CD4-positive, alpha-beta T cell (primary cell): ENCODE results near the gene ANO9. TPM values are rescaled to one million over a fixed set of nuclear protein-coding genes. Genes with fewer than 3 reads are reported as not detected.

Source experiments
- ATAC-seq: fragments of 200-7000 bp; cut with Tn5 transposase; one replicate; pipeline ENCODE4 v1.10.0; 2022; ENCODE audit warnings: mild to moderate bottlenecking; ENCODE audit not compliant: poor library complexity
- CTCF ChIA-PET: fragments of 350-600 bp; sonication (Branson Sonifier 250); formaldehyde crosslinking; loops from one replicate; lab custom pipeline; 2021; ENCODE audit warnings: antibody characterized with exemption, inconsistent platforms; lab: Charles Lee
- POLR2A ChIA-PET: fragments of 350-600 bp; sonication (Branson Sonifier 250); formaldehyde crosslinking; loops from one replicate; lab custom pipeline; 2021; ENCODE audit warnings: antibody characterized with exemption, inconsistent platforms; lab: Charles Lee
- DNase-seq, 14 experiments: peaks; one replicate each; pipeline ENCODE4 v3.0.0-alpha.2; 2013 to 2020; ENCODE audit warnings: mixed read lengths in 2 of 14
- H3K27ac ChIP-seq, 2 donors: one replicate each; pipeline versions ENCODE4 v1.5.1 to v1.7.0; 2013; ENCODE audit warnings: low read length in 2 of 2, low read depth in 1 of 2, mild to moderate bottlenecking in 1 of 2
- H3K27me3 ChIP-seq, 2 experiments: 1 replicate in 1 of 2; 2 replicates in 1 of 2; pipeline versions ENCODE4 v1.6.1 to v1.7.0; 2013; ENCODE audit warnings: low read length in 2 of 2, control low read depth in 1 of 2, mild to moderate bottlenecking in 1 of 2, moderate library complexity in 1 of 2; ENCODE audit not compliant: insufficient read depth in 2 of 2, control insufficient read depth in 1 of 2
- H3K36me3 ChIP-seq: one replicate; pipeline ENCODE4 v1.6.1; 2013; ENCODE audit warnings: low read length, control low read depth; ENCODE audit not compliant: insufficient read depth
- H3K4me1 ChIP-seq: one replicate; pipeline ENCODE4 v1.6.1; 2013; ENCODE audit warnings: low read length, control low read depth; ENCODE audit not compliant: insufficient read depth
- H3K4me3 ChIP-seq: one replicate; pipeline ENCODE4 v1.5.1; 2013; ENCODE audit warnings: mild to moderate bottlenecking, low read length, moderate library complexity
- H3K9me3 ChIP-seq, 2 experiments: 1 replicate in 1 of 2; 2 replicates in 1 of 2; pipeline versions ENCODE4 v1.6.1 to v1.7.0; 2013; ENCODE audit warnings: low read length in 2 of 2, mild to moderate bottlenecking in 2 of 2, control low read depth in 1 of 2, moderate library complexity in 1 of 2; ENCODE audit not compliant: control insufficient read depth in 1 of 2, insufficient read depth in 1 of 2
- H3K27ac Mint-ChIP-seq: one replicate; pipeline ENCODE4 v1.8.0; 2020; ENCODE audit warnings: mixed read lengths
- H3K27me3 Mint-ChIP-seq: one replicate; pipeline ENCODE4 v1.8.0; 2021; ENCODE audit warnings: mixed read lengths
- H3K36me3 Mint-ChIP-seq: one replicate; pipeline ENCODE4 v1.8.0; 2021; ENCODE audit warnings: low read depth, mixed read lengths
- H3K4me1 Mint-ChIP-seq: one replicate; pipeline ENCODE4 v1.8.0; 2021; ENCODE audit warnings: low read depth, mixed read lengths
- H3K4me3 Mint-ChIP-seq: one replicate; pipeline ENCODE4 v1.8.0; 2020; ENCODE audit warnings: mild to moderate bottlenecking, mixed read lengths
- H3K9me3 Mint-ChIP-seq: one replicate; pipeline ENCODE4 v1.8.0; 2020; ENCODE audit warnings: mixed read lengths
- intact Hi-C, 2 experiments: fragments of 100-400 bp; cut with DNase I in 1 of 2; cut with micrococcal nuclease in 1 of 2; formaldehyde crosslinking; loops; one replicate each; pipeline versions ENCODE4 v1.15.1 to v1.9.0; 2023 to 2025; cut with DNase I, micrococcal nuclease
- total RNA-seq, 174 experiments: library from RNA in 2 of 174; stranded (reverse) in 2 of 174; gene quantifications; one replicate each; pipeline ENCODE4 v1.2.3 and lab custom pipeline; 2021 to 2026
- TF ChIP-seq, protein P1 (sequence below): fragments of 200-600 bp; IDR thresholded peaks from one replicate; pipeline ENCODE4 v1.8.0; 2022; ENCODE audit warnings: antibody characterized with exemption, mild to moderate bottlenecking

ANO9 gene
- total RNA-seq, 2 experiments from 2014 or later: 109 to 114 TPM

DNA sequence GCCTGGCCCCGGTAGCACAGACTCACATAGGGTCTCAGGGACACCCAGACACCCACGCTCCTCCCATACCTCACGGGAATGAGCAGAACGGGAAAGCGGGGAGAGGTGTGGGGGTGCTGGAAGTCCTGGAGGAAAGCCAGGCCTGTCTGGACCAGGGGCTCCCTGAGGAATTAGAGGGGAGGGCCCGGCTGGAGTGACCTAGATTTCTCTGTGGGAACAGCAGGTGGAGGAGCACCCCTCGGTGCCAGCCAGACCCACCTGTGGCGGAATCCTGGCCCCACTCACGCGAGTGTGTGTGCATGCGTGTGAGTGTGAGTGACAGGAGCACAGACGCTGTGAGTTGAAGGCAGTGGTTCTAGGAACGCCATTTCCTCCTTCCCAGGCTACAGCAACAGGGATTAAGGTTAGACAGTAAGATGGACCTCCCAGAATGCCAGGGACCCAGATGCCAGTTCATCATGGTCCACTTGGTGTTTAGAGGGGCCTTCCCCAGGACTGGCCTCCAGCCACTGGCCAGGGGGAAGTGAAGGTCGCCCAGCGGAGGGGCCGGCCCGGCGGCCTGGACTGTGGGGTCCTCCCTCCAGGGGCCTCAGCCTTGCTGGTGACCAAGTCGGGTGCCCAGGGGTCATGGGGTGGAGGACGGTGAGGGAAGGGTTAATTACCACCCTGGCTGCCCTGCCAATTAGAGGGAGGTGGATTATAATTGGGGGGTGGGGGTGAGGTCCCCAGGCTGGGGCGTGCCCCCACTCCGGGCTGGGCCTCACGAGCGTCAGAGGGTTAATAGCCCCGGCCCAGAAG is 46.8 kb downstream of the ANO9 start:
- Mint-ChIP-seq H3K4me1 (peaks cover 5% of the 10 kb centered on the region), H3K27ac (no peak overlapping the region), H3K36me3 (no peaks in the 10 kb centered on the region), H3K4me3 (peak overlapping the region; percentile 42), H3K9me3 (no peaks in the 10 kb centered on the region), H3K27me3 (peaks cover 16% of the 10 kb centered on the region)
- POLR2A ChIA-PET: no interaction called here
- CTCF ChIA-PET: interaction anchor here (2.3 kb wide), 1 partner anchor 144 kb away, joined by 9 read pairs; no protein-coding TSS in a partner anchor
- H3K9me3 ChIP-seq: peaks cover 0 to 6% of the 10 kb centered on the region in 2 experiments
- no peaks in the 10 kb centered on the region for H3K27me3 ChIP-seq
- intact Hi-C loops: no loop called here
- H3K4me3 ChIP-seq: no peak overlapping the region
- no peaks in the 10 kb centered on the region for H3K36me3 ChIP-seq
- H3K27ac ChIP-seq: no peak overlapping the region
- DNase-seq: no peak
- TF ChIP-seq, protein P1, sequence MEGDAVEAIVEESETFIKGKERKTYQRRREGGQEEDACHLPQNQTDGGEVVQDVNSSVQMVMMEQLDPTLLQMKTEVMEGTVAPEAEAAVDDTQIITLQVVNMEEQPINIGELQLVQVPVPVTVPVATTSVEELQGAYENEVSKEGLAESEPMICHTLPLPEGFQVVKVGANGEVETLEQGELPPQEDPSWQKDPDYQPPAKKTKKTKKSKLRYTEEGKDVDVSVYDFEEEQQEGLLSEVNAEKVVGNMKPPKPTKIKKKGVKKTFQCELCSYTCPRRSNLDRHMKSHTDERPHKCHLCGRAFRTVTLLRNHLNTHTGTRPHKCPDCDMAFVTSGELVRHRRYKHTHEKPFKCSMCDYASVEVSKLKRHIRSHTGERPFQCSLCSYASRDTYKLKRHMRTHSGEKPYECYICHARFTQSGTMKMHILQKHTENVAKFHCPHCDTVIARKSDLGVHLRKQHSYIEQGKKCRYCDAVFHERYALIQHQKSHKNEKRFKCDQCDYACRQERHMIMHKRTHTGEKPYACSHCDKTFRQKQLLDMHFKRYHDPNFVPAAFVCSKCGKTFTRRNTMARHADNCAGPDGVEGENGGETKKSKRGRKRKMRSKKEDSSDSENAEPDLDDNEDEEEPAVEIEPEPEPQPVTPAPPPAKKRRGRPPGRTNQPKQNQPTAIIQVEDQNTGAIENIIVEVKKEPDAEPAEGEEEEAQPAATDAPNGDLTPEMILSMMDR: no peak
- ATAC-seq: no peak
- H3K4me1 ChIP-seq: peaks cover 21% of the 10 kb centered on the region

DNA sequence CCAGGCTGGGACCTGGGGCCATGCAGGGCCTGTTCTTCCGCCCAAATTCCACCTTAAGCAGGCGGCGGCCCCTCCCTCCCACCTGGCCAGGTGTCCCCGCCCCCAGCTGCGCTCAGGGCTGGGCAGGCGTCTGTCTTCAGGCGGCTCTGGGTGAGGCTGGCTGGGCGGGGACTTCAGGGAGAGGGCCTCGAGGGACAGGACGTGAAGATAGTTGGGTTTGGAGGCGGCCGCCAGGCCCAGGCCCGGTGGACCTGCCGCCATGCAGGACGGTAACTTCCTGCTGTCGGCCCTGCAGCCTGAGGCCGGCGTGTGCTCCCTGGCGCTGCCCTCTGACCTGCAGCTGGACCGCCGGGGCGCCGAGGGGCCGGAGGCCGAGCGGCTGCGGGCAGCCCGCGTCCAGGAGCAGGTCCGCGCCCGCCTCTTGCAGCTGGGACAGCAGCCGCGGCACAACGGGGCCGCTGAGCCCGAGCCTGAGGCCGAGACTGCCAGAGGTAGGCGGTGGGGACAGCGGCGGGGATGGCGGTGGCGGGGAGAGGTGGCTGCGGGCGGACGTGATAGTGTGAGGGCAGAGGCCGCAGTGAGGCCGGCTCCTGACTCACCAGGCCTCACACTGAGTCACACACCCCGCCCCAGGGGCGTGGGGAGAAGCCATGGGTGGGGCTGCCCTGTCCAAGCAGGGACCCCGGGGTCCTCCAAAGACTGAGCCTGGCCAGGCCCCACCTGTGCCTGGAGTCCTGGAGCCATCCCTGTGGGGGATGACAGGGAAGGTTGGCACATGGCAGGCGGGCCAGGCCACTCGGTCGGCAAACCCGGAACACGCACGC is 47.6 kb downstream of the ANO9 start, which contains the start of gene PKP3:
Gene PKP3, plus strand, starts transcription at position 176 of the 824 bp plus-strand sequence. Its CDS starts 84 bp downstream, at position 260.
- DNase-seq (no peak), ATAC-seq (no peak)
- Mint-ChIP-seq H3K36me3 (no peaks in the 10 kb centered on the region), H3K9me3 (no peaks in the 10 kb centered on the region), H3K27ac (no peak within 1 kb of the TSS), H3K4me1 (no peaks in the 10 kb centered on the region), H3K4me3 (peak within 1 kb of the TSS; percentile 42), H3K27me3 (peaks cover 9% of the 10 kb centered on the region)
- no peaks in the 10 kb centered on the region for H3K36me3 ChIP-seq
- ChIA-PET POLR2A (no interaction called here), CTCF (no interaction called here)
- H3K4me3 ChIP-seq: no peak within 1 kb of the TSS
- H3K27ac ChIP-seq: no peak within 1 kb of the TSS
- intact Hi-C loops: no loop called here
- no peaks in the 10 kb centered on the region for H3K27me3 ChIP-seq
- TF ChIP-seq, protein P1: no peak
- peaks cover 15% of the 10 kb centered on the region for H3K4me1 ChIP-seq
- no peaks in the 10 kb centered on the region for H3K9me3 ChIP-seq

DNA sequence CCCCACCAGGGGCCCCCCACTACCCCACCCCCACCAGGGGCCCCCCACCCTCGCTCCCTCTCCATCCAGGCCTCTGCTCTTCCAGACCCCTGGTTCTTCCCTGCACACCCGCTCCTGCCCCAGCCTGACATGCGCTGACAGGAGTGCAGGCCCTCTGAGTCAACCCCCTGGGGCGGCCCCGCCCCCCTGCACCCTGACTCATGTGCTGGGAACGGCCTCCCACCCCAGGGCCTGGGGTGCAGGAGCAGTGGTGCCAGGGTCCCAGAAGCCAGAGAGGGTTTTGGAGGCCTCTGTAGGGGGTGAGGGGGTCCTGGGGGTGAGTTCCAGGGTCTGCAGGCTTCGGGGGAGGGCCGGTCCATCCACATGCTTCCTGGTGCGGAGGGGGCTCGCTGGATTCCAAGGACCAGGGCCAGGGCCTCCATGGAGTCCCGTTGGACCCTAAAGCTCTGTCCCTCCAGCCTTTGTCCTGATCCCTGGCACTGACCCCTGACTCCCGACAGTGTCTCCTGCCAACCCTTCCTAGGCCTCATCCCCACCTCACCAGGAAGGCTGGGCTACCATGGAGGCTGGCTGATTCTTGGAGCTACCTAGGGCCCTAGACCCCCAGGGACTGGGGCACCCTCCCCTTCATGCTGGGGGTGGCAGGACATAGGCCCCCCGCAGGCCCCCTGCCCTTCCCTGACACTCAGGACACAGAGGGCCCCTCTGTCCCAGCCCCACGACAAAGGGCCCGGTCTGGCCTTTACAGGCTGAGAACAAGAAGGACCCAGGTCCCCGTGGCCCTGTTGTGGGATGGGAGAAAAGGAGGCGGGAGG is 48.4 kb downstream of the ANO9 start:
- POLR2A ChIA-PET: no interaction called here
- no peak overlapping the region for H3K27ac Mint-ChIP-seq

More for the DNA sequence above, 48.4 kb downstream of the ANO9 start:
- DNase-seq (no peak), ATAC-seq (no peak)
- H3K27ac ChIP-seq: no peak overlapping the region
- CTCF ChIA-PET: no interaction called here
- intact Hi-C loops: no loop called here
- no peaks in the 10 kb centered on the region for H3K36me3 ChIP-seq
- no peaks in the 10 kb centered on the region for H3K27me3 ChIP-seq
- Mint-ChIP-seq H3K4me3 (no peak overlapping the region), H3K4me1 (no peaks in the 10 kb centered on the region), H3K27me3 (peaks cover 4% of the 10 kb centered on the region), H3K9me3 (no peaks in the 10 kb centered on the region), H3K36me3 (no peaks in the 10 kb centered on the region)
- no peaks in the 10 kb centered on the region for H3K9me3 ChIP-seq
- H3K4me1 ChIP-seq: peaks cover 15% of the 10 kb centered on the region
- TF ChIP-seq, protein P1: no peak
- H3K4me3 ChIP-seq: no peak overlapping the region
